Left lung (tissue), 10 donors: ENCODE data around the gene MTMR11. TPM values are rescaled to one million over a fixed set of nuclear protein-coding genes. Genes with fewer than 3 reads are reported as not detected.

ENCODE experiments used
- ATAC-seq: fragments of 200-7000 bp; cut with Tn5 transposase; one replicate; pipeline ENCODE4 v1.9.1; 2020; ENCODE audit warnings: moderate library complexity
- DNase-seq, 4 donors: peaks; one replicate each; pipeline ENCODE4 v3.0.0-alpha.2; 2013 to 2020
- H3K27ac ChIP-seq, 2 donors: fragments of 200-600 bp; sonication (generic) in 1 of 2; one replicate each; pipeline versions ENCODE4 v1.5.0 to v1.8.0; 2020 to 2021
- H3K27me3 ChIP-seq, 2 donors: fragments of 200-600 bp; sonication (generic) in 1 of 2; one replicate each; pipeline versions ENCODE4 v1.5.0 to v1.8.0; 2020 to 2021
- H3K36me3 ChIP-seq, 2 donors: fragments of 200-600 bp; sonication (generic) in 1 of 2; one replicate each; pipeline versions ENCODE4 v1.5.0 to v1.8.0; 2020 to 2021
- H3K4me1 ChIP-seq, 2 donors: fragments of 200-600 bp; one replicate each; pipeline ENCODE4 v1.8.0; 2021
- H3K4me3 ChIP-seq, 2 donors: fragments of 200-600 bp; sonication (generic) in 1 of 2; one replicate each; pipeline versions ENCODE4 v1.5.0 to v1.8.0; 2020 to 2021; ENCODE audit warnings: mild to moderate bottlenecking in 1 of 2
- H3K9me3 ChIP-seq, 2 donors: fragments of 200-600 bp; sonication (generic) in 1 of 2; one replicate each; pipeline versions ENCODE4 v1.5.0 to v1.8.0; 2020 to 2021
- intact Hi-C, 2 donors: fragments of 100-400 bp; cut with DNase I; formaldehyde crosslinking; loops; one replicate each; pipeline versions ENCODE4 v1.11.2 to v1.14.2; 2022
- polyA plus RNA-seq, 6 donors: library from polyadenylated mRNA; unstranded; fragments of 120-200 nt; gene quantifications; one replicate each; pipeline ENCODE4 v1.2.1, GENCODE V29; 2013; ENCODE audit not compliant: insufficient read length in 6 of 6
- total RNA-seq, 2 donors: library from RNA; stranded (reverse); fragmentation: NEBNext Ultra II Directional; extraction: Animal tissue kit (Norgen Biotek cat#: 25700); gene quantifications; one replicate each; pipeline ENCODE4 v1.2.1, GENCODE V29; 2021
- TF ChIP-seq, protein P1 (sequence below), 2 donors: fragments of 200-600 bp; sonication (generic) in 1 of 2; IDR thresholded peaks; one replicate each; pipeline versions ENCODE4 v1.5.0 to v1.8.0; 2021; ENCODE audit warnings: antibody characterized with exemption in 2 of 2
- donor health status: DM: no; HTN: yes; CAD: no.
- donor health status: DM: no; HTN: no; CAD: no.

MTMR11 gene
- total and polyA plus RNA-seq, 8 donors: 12.7 to 34.2 (median 26.0) TPM

DNA sequence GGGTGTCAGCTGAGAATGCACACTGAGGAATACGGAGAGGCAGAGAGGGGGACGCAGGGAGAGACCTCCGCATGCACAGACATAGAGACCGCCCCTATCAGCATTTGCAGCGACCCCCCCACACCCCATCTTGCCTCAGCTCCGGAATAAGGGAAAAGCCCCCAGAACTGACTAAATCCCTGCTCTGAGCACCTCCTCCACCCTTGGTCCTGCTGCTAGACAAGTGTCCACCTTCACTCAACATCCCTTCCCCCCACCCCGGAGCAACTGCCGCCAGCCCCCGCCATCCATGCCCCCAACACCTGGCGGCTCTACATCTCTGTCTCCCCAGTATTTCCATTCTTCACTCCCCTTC lies 19.8 kb downstream of the MTMR11 start:
- H3K27ac ChIP-seq: no peak overlapping the region
- intact Hi-C loops: no loop called here
- DNase-seq (no peak), ATAC-seq (no peak)
- H3K4me1 ChIP-seq: peaks cover 0 to 24% of the 10 kb centered on the region in 2 donors
- H3K27me3 ChIP-seq: peaks cover 0 to 23% of the 10 kb centered on the region in 2 donors
- H3K9me3 ChIP-seq: no peaks in the 10 kb centered on the region
- H3K36me3 ChIP-seq: peaks cover 0 to 8% of the 10 kb centered on the region in 2 donors
- TF ChIP-seq, protein P1, sequence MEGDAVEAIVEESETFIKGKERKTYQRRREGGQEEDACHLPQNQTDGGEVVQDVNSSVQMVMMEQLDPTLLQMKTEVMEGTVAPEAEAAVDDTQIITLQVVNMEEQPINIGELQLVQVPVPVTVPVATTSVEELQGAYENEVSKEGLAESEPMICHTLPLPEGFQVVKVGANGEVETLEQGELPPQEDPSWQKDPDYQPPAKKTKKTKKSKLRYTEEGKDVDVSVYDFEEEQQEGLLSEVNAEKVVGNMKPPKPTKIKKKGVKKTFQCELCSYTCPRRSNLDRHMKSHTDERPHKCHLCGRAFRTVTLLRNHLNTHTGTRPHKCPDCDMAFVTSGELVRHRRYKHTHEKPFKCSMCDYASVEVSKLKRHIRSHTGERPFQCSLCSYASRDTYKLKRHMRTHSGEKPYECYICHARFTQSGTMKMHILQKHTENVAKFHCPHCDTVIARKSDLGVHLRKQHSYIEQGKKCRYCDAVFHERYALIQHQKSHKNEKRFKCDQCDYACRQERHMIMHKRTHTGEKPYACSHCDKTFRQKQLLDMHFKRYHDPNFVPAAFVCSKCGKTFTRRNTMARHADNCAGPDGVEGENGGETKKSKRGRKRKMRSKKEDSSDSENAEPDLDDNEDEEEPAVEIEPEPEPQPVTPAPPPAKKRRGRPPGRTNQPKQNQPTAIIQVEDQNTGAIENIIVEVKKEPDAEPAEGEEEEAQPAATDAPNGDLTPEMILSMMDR (IDR thresholded peaks at IDR 0.05): no peak
- peak overlapping the region in 1 of 2 donors; percentile 30 for H3K4me3 ChIP-seq

DNA sequence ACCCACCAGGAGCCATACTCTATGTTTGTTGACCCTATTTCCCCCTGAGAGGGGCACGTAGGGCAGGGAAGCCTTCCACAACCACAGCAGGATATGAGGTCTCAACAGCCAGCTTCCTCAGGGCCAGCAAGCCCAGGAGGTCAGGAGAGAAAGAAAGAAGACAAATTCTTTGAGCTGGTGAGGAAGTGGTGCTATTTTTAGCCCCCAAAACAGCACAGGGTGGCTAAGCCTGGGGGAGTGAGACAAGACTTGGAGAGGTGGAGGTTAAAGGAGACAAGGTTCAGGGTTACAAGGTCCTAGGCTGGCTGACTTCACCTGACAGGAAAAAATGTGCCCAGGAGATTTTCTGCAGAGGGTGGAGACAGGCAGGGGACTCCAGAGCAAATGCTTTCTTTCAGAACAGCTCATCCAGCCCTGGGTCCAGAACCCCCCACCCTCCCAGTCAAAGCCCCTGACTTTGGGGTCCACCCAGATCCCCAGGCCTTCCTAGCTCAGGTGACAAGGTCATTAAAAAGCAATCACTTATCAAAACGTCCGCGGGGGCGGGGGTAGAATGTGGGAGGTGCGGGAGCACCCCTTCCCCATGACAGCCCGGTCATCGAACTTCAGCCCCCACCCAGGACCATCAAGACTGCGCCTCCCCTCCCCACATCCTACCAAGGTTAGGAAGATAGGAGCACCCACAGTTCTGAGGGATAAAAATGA lies 20.3 kb downstream of the MTMR11 start:
- ATAC-seq: no peak
- Histone ChIP-seq H3K36me3 (peaks cover 0 to 3% of the 10 kb centered on the region in 2 donors), H3K27me3 (peaks cover 0 to 23% of the 10 kb centered on the region in 2 donors), H3K9me3 (no peaks in the 10 kb centered on the region), H3K4me1 (peaks cover 0 to 24% of the 10 kb centered on the region in 2 donors), H3K27ac (no peak overlapping the region), H3K4me3 (no peak overlapping the region)
- intact Hi-C loops: no loop called here
- no peak for DNase-seq
- TF ChIP-seq, protein P1 (IDR thresholded peaks at IDR 0.05): no peak

DNA sequence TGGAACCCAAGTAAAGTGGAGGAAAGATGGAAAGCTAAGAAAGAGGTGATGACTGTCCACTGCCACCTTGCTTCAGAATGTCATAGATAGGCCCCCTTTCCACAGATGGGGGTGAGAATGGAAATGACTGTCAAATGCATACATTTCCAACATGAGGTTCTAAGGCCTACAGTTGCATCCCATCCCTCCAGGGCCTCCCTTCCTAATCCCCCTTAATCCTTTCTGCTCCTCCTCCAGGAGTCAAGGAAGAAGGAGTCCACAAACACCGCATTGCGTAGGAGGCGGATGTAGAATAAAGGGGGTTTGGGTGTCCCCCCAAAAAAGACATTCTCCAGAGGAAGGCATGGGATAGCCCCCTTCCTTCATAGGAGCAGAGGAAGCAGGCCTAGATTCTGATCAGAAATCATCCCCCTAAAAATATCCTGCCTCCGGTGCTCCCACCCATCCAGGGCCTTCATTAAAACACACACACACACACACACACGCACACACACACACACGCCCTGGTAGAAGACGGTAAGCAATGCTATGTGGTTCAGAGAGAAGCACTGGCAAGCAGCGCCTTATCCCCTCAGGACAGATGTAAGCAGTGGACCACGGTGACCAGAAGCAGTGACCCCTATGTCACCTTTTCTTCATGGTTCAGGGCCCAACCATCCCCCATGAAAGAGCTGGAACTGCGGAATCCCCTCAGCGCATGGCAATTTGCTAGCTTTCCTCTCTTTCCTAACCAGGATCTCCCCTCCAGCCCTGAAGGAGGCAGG lies 21.1 kb downstream of the MTMR11 start:
- Histone ChIP-seq H3K27ac (no peak overlapping the region), H3K4me1 (peaks cover 0 to 24% of the 10 kb centered on the region in 2 donors), H3K36me3 (no peaks in the 10 kb centered on the region), H3K9me3 (no peaks in the 10 kb centered on the region), H3K4me3 (no peak overlapping the region), H3K27me3 (peaks cover 0 to 23% of the 10 kb centered on the region in 2 donors)
- TF ChIP-seq, protein P1 (IDR thresholded peaks at IDR 0.05): no peak
- intact Hi-C loops: no loop called here
- ATAC-seq (no peak), DNase-seq (no peak)

DNA sequence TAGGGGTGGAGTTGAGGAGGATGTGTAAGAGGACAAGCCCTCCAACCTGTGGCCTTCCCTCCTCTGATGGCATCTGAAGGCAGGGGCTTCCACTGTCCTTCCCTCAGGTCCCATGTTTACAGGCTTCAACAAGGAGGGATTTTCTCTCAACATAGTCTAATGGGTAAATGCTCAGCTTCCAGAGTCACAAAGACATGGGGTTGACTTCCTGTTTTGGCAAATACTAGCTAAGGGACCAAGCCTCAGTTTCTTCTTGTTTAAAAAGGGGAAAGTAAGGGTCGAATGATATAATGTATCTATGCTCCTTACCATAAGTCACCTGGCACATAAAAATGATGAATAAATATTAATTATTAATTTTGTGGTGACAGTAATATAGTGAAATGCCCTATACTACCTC lies 22.1 kb downstream of the MTMR11 start:
- Histone ChIP-seq H3K27me3 (peaks cover 0 to 23% of the 10 kb centered on the region in 2 donors), H3K27ac (no peak overlapping the region), H3K4me1 (peaks cover 0 to 24% of the 10 kb centered on the region in 2 donors), H3K36me3 (no peaks in the 10 kb centered on the region), H3K4me3 (no peak overlapping the region), H3K9me3 (no peaks in the 10 kb centered on the region)
- intact Hi-C loops: no loop called here
- ATAC-seq (no peak), DNase-seq (no peak)
- TF ChIP-seq, protein P1 (IDR thresholded peaks at IDR 0.05): no peak

DNA sequence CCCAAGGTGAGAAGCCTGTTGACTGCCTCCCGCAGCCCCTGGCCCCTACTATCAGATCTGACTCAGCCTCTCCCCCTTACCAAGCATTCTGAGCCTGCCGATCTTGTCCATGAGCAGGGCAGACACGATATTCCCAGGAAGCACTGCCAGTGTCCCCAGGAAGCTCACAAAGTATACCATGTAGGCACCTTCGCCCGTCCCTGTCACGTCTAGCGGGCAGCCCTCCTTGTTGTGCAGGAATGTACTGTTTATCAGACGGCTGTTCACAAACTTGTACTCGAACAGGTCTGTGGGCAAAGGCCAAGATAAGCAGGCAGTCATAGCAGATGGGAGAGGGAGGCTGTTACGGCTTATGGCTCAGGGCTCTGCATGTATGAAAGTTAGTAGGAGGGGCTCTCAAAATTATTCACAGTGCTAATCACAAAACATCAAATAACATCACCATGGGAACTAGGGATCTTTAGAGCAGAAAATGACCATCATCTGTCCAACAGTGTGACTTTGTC lies 30.1 kb downstream of the MTMR11 start:
- ATAC-seq: no peak
- H3K27me3 ChIP-seq: no peaks in the 10 kb centered on the region
- TF ChIP-seq, protein P1 (IDR thresholded peaks at IDR 0.05): no peak
- no peaks in the 10 kb centered on the region for H3K36me3 ChIP-seq
- intact Hi-C loops: no loop called here
- H3K9me3 ChIP-seq: no peaks in the 10 kb centered on the region
- H3K27ac ChIP-seq: no peak overlapping the region
- H3K4me3 ChIP-seq: no peak overlapping the region
- no peak for DNase-seq
- no peaks in the 10 kb centered on the region for H3K4me1 ChIP-seq
